Measurements from ENCODE around the gene ATP9B.

The ATP9B gene, protein sequence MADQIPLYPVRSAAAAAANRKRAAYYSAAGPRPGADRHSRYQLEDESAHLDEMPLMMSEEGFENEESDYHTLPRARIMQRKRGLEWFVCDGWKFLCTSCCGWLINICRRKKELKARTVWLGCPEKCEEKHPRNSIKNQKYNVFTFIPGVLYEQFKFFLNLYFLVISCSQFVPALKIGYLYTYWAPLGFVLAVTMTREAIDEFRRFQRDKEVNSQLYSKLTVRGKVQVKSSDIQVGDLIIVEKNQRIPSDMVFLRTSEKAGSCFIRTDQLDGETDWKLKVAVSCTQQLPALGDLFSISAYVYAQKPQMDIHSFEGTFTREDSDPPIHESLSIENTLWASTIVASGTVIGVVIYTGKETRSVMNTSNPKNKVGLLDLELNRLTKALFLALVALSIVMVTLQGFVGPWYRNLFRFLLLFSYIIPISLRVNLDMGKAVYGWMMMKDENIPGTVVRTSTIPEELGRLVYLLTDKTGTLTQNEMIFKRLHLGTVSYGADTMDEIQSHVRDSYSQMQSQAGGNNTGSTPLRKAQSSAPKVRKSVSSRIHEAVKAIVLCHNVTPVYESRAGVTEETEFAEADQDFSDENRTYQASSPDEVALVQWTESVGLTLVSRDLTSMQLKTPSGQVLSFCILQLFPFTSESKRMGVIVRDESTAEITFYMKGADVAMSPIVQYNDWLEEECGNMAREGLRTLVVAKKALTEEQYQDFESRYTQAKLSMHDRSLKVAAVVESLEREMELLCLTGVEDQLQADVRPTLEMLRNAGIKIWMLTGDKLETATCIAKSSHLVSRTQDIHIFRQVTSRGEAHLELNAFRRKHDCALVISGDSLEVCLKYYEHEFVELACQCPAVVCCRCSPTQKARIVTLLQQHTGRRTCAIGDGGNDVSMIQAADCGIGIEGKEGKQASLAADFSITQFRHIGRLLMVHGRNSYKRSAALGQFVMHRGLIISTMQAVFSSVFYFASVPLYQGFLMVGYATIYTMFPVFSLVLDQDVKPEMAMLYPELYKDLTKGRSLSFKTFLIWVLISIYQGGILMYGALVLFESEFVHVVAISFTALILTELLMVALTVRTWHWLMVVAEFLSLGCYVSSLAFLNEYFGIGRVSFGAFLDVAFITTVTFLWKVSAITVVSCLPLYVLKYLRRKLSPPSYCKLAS

GRCh38 chr18:79068937-79069716, at the start of gene ATP9B:
ATP9B (plus strand) TSS chr18:79069394; CDS start chr18:79069411, 17 bp downstream.
- peak; percentile 99 for DNase-seq (ENCODE audit: low spot score)

DNA sequence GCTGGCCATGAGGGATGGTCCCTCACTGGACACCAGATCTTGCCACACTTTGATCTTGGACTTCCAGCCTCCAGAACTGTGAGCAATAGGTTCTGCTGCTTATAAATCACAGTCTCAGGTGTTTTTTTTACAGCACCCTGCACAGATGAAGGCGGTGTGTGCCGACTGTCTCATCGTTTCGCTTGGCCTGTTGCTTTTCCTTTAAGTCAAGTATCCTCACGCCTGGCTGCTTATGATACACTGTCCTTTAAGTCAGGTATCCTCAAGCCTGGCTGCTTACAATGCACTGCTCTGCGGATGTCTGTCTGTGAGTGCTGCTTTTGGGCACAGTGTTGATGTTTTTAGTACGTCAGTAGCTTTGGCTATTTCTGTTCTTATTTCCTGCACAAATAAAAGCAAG, 49.3 kb upstream of the ATP9B start:
- no peak for DNase-seq (ENCODE audit: low spot score)

- DNase-seq (ENCODE audit: low spot score): no peak
Observed at GRCh38 chr18:79022603-79023002, 46.6 kb upstream of the ATP9B start.

DNA sequence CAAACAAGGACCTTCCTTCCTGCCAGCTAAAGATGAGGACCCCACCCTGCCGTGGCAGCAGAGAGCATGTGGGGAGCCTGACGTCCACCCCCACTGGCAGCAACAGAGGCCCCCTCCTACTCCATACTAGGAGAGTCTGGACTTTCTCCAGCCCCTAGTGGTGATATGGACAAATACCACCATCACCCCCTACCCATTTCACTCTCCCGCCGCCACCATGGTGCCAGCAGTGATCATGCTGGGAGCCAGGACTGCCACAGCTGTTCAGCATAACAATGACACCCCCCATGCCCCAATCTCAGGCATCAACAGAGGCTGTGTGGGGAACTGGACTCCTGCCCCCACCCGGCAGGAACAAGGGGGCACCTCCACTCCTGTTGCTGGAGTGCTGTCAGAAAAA, 42.7 kb upstream of the ATP9B start:
- DNase-seq (ENCODE audit: low spot score): no peak

DNA sequence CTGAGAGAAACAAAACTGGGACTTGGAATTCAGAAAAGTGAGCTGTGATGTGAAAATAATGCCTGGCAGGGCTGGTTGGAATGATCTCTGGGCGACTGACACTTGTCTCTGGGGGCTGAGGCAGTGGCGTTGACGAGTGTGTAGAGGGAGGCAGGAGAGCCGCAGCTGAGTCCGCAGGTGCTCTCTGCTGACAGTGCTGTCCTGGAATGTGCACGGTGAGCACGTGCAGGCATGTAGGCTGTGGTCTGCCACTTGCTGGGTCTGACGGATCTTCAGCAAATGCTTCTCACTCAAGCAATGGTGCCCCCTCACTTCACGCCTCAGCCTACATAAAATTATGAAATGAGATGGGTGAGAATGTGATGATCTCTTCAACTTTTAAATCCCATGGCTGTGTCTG, 38.5 kb upstream of the ATP9B start:
- no peak for DNase-seq (ENCODE audit: low spot score)

- no peak for DNase-seq (ENCODE audit: low spot score)
Observed at GRCh38 chr18:79042276-79042675, 26.9 kb upstream of the ATP9B start.

- no peak for DNase-seq (ENCODE audit: low spot score)
Observed at GRCh38 chr18:79043288-79043687, 25.9 kb upstream of the ATP9B start.

DNA sequence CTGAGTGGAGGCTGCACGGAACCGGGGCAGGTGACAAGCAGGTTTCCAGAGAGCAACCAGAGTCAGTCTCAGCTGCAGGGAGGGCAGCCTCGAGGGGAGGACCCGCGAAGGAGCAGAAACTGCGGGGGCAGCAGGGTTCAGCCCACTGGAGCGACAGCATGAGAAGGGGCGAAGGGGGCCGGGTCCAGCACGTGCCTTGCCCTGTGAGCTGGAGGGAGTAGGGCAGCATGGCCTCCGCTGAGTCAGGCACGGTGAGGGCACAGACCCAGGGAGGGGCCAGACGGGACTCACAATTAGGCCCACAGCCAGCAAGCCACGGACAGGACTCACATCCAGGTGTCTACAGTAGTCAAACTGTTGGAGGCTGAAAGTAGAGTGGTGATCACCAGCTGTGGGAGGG, 22.7 kb upstream of the ATP9B start:
- DNase-seq (ENCODE audit: low spot score): no peak

GRCh38 chr18:79047556-79048244, 21.5 kb upstream of the ATP9B start:
- DNase-seq (ENCODE audit: low spot score): no peak

DNA sequence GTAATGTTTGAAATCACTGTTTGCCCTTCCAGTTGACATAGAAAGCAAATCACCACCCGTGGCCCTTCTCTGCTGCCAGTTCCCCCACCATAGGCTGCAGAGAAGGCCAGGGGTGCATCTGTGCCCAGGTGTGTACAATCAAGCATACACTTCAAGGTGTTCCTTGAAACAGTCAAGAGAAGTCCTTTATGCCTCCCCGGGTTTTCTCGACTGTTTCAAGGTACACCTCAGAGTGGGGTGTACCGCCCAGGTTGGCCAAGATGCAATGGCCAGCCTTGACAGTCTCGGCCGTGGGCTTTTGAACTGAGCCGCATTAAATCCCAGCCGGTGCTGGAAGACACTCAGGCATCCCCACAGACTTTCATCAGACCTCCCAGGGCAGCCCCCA, 21.0 kb upstream of the ATP9B start:
- no peak for DNase-seq (ENCODE audit: low spot score)

DNA sequence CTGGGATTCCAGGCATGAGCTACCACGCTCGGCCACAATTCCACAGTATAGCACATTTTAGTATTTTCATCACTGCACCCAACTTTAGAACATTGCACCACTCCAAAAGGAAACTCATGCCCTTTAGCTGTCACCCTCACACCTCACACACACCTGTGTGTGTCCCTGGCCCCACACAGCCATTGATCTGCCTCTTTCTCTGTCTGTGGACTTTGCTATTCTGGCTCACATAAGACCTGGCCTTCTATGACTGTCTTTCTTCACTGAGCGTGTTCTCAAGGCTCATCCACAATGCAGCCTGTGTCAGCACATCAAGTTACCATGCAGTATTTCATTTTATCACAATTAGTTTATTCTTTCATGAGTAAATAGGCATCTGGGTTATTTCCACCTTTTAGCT, 19.7 kb upstream of the ATP9B start:
- DNase-seq (ENCODE audit: low spot score): no peak

DNA sequence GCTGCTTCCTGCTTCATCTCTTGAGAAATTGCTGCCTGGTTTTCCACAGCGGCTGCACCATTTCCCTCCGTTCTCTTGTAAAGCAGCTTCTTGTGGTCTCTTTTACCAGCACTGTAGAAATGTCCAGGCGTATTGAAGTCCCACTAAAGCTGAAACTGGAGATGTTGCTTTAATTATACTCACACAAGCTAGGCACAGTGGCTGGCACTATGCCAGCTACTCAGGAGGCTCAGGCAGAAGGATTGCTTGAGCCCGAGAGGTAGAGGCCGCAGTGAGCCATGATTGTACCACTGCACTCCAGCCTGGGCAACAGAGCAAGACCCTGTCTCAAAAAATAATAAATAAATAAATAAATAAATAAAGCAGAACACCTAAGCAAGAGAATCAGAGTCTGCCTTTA, 19.2 kb upstream of the ATP9B start:
- DNase-seq (ENCODE audit: low spot score): no peak

GRCh38 chr18:79056827-79057367, 12.3 kb upstream of the ATP9B start:
- no peak for DNase-seq (ENCODE audit: low spot score)

DNA sequence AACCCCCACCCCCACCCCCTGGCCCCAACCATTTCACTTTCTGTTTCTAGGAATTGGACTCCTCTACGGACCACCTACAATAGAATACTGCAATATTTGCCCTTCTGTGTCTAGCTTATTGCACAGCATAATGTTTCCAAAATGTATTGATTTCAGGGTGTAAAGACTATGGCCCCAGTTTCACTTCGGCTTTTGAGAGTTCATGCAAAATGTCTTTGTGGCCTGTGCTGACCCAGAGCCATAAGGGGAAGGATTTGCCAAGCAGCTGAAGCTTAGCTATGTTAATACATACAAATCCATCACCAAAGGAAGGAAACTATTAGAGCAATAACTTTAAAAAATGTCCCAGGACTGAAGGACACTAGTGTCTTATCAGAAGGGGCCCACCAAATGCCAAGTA, 11.2 kb upstream of the ATP9B start:
- no peak for DNase-seq (ENCODE audit: low spot score)

DNA sequence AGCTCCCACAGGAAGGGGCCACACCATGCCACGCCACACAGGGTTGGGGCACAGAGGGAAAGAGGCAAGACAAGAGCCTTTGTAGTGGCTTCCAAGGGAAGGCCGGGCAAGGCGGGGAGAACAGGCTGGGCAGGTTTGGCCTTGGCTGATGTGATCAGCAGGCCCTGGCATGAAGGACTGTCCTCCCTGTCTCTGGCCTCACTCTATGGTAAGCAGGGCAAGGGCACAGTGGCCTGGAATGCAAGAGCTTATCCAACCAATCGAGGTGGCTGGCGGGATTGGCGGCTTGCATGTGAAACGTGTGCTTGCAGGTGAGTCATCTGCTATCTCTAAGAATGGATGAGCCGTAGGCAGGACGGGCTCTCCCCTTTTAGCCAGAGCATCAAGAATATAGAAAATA, 6.4 kb upstream of the ATP9B start:
- DNase-seq (ENCODE audit: low spot score): no peak

DNA sequence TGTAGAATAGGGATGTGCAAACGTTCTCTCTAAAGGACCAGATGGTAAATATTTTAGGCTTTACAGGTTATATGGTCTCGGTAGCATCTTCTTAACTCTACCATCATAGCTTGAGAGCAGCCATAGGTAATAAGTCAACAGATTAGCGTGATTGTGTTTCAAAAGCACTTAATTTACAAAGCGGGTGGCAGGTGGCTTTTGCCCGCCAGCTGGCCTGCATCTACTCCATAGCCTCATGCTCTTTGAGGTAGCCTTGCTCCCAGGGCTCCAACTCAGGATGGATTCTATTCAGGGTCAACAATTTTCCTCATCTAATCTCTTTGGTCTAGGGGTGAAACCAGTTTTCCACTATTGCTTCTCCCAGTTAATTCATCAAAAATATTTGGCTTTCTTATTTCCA, 5.0 kb upstream of the ATP9B start:
- DNase-seq (ENCODE audit: low spot score): no peak

DNA sequence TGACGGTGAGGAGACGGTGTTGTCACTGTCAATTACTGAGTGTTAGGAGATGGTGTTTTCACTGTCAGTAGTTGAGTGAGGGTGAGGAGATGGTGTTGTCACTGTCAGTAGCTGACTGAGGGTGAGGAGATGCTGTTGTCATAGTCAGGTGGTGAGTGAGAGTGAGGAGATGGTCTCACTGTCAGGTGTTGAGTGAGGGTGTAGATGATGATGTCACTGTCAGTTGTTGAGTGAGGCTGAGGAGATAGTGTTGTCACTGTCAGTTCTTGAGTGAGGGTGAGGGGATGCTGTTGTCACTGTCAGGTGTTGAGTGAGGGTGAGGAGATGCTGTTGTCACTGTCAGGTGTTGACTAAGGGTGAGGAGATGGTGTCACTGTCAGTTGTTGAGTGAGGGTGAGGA, 3.4 kb upstream of the ATP9B start:
- no peak for DNase-seq (ENCODE audit: low spot score)

GRCh38 chr18:79067611-79068010, 1.6 kb upstream of the ATP9B start:
- DNase-seq (ENCODE audit: low spot score): no peak

- no peak for DNase-seq (ENCODE audit: low spot score)
Observed at GRCh38 chr18:79068341-79068936, 755 bp upstream of the ATP9B start.

DNA sequence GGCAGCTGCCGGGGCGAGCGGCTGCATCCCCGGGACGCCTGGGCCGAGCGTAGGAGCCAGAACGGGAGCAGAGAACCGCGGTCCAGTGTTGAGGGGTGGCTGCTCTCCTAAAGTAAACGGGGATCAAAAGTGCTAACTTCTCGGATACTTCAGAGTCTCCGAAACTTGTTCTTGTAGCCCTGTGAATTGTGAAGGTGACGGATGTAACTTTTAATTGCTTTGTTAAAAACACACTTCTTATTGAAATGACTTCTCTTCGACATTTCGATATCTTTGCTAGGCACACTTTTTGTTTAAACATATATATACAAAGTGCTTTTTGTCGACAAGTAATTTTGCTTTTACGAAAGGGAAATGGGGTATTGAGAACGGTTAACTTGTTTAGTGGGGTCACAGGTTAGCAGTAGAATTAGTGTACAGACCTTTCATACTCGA, 540 bp downstream of the ATP9B start:
- no peak for DNase-seq (ENCODE audit: low spot score)

DNA sequence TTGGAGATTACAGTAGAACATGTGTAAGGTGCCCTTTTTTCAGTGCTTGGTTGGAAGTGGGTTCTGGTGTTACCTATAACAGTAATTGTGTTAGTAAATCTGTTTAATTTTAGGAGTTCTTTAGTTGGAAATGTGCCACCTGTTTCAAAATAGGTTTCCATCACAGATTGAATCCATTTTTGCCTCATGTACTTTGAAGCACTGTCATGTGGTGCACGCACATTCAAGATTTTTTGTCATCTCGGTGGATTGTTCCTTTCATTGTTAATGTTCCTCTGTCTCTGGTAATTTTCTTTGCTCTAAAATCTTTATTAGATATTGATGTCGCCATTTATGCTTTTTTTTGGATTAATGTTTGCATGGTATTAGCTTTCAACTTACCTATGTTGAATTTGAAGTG, 1.3 kb downstream of the ATP9B start:
- DNase-seq (ENCODE audit: low spot score): no peak

Measured in D341Med (cell line).